HG02678 (cell line): ENCODE results near the gene BCL2L11.
"Not testable (repeated sequence)": the region's sequence is repeated elsewhere in the genome, so short reads cannot be mapped to it uniquely, and the experiment has no call there.

ENCODE experiments used
- ATAC-seq: cut with Tn5 transposase; IDR thresholded peaks from one replicate; pipeline ENCODE4 v1.9.1; 2021; ENCODE audit warnings: mild to moderate bottlenecking, moderate library complexity; ENCODE audit not compliant: unreplicated experiment

Gene BCL2L11, protein sequence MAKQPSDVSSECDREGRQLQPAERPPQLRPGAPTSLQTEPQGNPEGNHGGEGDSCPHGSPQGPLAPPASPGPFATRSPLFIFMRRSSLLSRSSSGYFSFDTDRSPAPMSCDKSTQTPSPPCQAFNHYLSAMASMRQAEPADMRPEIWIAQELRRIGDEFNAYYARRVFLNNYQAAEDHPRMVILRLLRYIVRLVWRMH

GRCh38 chr2:111120253-111121027, at the start of gene BCL2L11:
TSS of gene BCL2L11 (plus strand) at chr2:111120914. CDS start at chr2:111123746, 2,832 bp downstream.
- ATAC-seq: peak; percentile 61

DNA sequence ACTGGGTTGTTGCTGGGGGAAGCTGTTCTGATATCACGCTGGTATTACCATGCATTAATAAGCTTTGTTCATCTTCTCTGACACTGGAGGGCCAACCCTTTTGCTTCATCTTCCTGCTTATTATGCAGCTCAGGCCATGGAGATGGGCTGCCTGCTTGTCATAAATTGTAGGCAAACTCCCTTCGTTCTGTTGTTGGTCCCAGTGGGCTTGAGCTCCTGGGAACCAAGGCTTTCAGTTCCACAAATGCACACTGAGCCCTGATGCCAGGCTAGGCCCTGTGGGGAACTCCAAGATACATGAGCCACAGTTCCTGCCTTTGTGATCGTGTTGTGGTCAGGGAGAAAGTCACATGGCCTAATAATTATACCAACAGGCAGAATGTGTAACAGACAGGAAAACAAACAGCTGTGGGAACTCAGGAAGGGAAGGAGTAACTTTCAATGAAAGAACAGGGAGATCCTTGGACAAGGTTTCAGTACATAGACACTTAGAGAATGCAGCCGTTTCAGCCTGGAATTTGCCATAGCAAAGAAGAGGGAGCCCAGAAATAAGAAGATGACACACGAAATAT, 49.0 kb upstream of the BCL2L11 start:
- no peak for ATAC-seq

DNA sequence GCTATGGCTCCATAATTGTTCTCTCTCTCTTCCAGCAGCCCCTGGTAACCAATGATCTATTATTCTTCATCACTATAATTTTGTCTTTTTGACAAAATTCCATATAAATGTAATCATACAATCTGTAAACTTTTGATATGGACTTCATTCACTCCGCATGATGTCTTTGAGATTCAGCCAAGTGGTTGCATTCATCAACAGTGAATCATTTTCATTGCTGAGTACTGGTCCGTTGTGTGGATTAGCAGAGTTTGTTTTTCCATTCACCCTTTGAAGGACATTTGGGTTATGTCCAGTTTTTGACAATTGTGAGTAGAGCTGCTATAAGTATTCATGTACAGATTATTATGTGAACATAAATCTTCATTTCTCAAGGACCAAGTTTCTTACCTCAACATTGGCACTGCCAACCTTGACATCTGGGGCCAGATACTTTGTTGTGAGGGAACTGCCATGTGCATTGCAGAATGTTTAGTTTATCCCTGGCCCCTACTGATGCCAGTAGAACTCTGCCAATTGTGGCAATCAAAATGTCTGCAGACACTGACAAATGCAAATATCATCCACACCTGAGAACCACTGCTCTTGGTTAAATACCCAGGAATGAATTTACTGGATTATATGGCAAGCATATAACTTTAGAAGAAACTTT, 48.4 kb upstream of the BCL2L11 start:
- no peak for ATAC-seq

GRCh38 chr2:111082659-111083058, 38.1 kb upstream of the BCL2L11 start:
- ATAC-seq: not testable (repeated sequence)

- ATAC-seq: no peak
These were observed 28.9 kb upstream of the BCL2L11 start for GRCh38 chr2:111091811-111092211.

DNA sequence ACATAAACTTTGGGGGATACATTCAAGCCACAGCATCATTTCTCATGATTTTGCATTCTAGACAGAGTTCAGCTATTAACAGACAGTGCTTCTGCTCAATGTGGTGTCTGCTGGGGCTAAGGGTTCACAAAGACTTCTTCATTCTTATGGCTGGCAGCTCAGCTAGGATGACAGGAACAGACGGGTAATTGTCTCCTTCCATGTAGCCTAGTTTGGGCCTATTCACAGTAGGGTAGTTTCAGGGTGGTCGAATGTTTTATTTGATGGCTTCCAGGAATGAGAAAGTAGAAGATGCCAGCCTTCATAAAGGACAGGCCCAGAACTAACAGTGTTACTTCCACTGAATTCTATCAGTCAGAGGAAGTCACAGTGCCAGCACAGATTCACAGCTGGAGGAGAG, 26.0 kb upstream of the BCL2L11 start:
- ATAC-seq: no peak

DNA sequence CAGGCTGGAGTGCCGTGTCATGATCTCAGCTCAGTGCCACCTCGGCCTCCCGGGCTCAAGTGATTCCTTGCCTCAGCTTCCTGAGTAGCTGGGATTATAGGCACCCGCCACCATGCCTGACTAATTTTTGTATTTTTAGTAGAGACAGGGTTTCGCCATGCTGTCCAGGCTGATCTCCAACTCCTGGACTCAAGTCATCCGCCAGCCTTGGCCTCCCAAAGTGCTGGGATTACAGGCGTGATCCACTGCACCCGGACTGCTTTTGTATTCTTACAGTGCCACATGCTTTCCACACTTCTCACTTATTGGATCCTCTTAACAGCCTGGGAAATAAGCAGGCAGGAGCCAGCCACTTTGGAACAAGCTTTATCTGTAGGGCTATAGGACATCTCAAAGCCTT, 25.3 kb upstream of the BCL2L11 start:
- ATAC-seq: no peak

- ATAC-seq: no peak
These were observed 21.3 kb upstream of the BCL2L11 start for GRCh38 chr2:111099402-111099801.

DNA sequence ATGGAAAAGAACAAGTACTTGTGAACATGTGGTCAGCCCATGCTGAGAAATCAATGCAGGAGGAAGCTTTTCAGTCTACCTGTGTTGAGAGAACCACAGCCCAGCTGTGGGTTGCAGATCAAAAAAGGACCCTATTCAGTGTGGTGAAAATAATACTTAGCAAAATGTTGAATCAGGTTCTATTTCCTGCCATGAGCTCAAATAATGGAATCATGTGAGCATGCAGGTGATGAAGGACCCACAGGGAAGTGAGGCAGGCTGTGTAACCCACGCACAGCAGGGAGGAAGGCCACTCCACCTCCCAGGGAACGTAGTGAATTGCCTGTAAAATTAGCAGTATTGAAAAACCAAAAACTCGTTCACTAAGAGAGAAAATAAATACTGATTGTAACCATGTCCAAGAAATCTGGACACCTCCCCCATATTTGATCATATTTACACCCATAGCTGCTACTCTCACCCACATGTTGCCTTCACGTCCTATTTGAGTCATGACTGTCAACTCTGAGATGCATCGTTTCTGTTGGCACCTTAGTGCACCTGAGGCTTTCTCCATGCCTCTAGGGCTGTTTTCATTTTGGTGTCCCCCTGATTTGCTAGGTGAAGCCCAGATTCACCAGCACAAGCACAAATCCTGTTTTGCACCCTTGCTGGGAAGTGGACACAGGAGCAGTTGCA, 20.5 kb upstream of the BCL2L11 start:
- peak; percentile 23 for ATAC-seq

DNA sequence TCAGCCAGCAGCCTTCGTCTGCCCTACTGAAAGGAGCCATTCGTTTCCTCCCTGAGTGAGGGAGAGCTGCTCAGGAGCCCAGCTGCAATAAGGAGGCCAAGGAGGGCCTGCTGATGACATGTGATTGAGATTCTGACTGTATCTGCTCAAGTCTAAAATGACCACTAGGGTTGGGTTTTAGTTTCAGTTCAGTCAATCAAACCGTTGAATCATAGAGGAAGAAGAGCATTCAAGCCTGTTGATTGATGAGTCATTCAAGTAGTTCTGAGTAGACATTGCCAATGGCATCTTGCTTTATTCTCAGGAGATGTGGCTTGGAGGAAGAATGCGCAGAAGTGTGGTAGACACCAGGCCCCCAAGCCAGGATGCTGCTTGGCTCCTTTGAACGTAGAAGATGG, 19.9 kb upstream of the BCL2L11 start:
- ATAC-seq: peak; percentile 74

DNA sequence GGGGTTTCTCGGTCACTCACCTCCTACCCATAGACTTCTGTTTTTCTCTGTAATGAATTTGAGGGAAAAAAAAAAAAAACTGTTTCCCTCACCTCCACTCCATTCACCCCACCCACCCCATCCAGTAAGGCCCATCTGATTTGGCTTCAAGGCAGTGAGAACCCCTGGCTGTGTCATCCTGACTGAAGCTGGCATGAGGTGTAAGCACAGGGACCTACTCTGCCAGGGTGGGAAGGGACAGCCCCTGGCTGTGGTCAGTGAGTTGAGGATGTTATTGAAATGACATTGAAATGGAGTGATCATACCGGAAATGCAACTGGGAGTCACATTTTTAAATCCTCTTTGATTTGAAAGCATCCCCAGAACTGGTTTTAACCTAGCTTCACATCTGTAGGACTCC, 19.1 kb upstream of the BCL2L11 start:
- no peak for ATAC-seq

GRCh38 chr2:111102216-111102615, 18.5 kb upstream of the BCL2L11 start:
- ATAC-seq: no peak

- ATAC-seq: no peak
These were observed 14.8 kb upstream of the BCL2L11 start for GRCh38 chr2:111105926-111106325.

GRCh38 chr2:111106706-111107105, 14.0 kb upstream of the BCL2L11 start:
- ATAC-seq: no peak

- no peak for ATAC-seq
These were observed 11.9 kb upstream of the BCL2L11 start for GRCh38 chr2:111108745-111109271.

- no peak for ATAC-seq
These were observed 9.5 kb upstream of the BCL2L11 start for GRCh38 chr2:111111101-111111755.

GRCh38 chr2:111113838-111114237, 6.9 kb upstream of the BCL2L11 start:
- no peak for ATAC-seq

DNA sequence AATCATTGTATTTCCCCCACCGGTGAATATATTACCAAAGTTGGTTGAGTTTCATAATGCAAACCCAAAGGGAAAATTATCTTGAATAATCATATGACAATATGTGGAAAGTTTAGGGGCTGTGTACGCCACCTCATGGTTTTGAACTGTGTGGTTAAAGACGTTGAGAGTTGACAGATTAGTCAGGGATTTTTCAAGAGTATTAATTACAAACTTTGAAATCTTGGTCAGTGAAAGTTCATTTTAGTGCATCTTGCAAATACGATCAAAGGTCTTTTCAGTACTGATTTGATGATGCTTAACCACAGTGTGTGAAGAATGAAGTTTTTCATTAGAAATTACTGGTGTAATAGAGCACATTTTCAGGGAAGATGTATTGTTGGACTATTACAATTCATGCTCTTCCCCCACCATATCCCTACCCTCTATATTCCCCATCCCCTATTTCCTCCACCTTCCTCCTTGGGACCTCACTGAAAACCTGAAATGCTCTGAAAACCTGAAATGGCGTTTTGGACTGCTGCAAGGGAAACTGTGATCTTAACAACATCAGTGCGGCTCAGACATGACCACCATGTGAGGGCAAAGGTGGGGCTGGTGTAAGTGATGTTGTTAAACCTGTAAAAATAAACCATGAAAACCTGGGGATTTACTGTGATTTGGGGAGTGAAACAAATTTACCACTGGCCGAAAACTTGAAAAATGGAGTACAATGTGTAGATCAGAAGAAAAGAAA, 4.5 kb upstream of the BCL2L11 start:
- ATAC-seq: peak; percentile 31

GRCh38 chr2:111116843-111117597, 3.7 kb upstream of the BCL2L11 start:
- peak; percentile 23 for ATAC-seq
